ENCODE results near the gene CCDC116.

- TF ChIP-seq BHLHE40 (IDR thresholded peaks at IDR 0.05; ENCODE audit: borderline replicate concordance) (no peak), CTBP1 (IDR thresholded peaks at IDR 0.05; ENCODE audit: borderline replicate concordance) (no peak), FOXA1 (IDR thresholded peaks at IDR 0.05) (no peak), TARDBP (IDR thresholded peaks at IDR 0.05) (no peak)
These were observed 10.3 kb upstream of the CCDC116 start for GRCh38 chr22:21622011-21622918.
